ENCODE results near the gene ERI3.

The ERI3 gene

GRCh38 chr1:44318097-44319088, 36.7 kb downstream of the ERI3 start:
- peak in 2 of 3 donors; percentile 23 to 74 for DNase-seq (ENCODE audit: low read depth in 2 of 3, low spot score in 1 of 3)

DNA sequence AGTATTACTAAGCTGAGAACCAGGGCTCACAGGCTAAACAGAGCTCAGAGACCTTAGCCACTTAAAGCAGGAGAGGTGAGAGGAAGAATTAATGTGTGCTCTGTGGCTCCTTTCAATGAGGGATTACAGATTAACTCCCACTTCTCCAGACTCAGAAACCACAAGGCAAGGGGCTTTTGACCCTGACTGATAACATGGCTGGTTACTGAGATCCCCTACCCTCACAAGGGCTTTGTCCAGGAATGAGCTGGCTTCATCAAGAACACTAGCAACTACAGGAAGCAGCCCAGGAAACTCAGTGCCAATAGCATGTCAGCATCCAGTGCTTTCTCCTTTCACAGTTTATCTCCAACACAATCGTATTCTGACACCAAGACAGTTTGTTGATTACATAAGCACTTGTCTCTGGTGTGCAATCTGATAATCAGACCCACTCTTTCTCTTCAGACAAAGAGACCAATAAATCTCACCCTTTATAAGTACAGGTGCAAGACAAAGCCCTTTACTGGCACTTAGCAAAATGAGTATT, 38.8 kb downstream of the ERI3 start:
- DNase-seq (ENCODE audit: low read depth in 2 of 3, low spot score in 1 of 3) = no peak

DNA sequence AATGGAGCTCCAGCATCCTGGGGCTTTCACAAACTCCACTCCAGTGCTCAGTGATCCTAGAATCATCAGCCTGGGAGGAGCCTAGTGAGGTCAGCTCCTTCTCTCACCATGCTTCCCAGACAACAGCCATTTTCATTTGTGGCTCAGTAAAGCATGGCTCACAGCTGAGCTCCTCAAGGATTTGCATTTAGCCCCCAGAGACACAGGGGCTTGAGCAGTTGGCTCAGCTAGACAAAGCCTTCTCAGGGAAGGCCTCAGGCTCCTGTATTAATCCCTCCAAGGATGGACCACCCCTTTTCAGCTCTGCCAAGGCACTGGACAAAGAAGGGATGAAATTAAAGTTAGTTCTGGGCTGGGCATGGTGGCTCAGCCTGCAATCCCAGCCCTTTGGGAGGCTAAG, 39.5 kb downstream of the ERI3 start:
- DNase-seq (ENCODE audit: low read depth in 2 of 3, low spot score in 1 of 3) = no peak

GRCh38 chr1:44314452-44314851, 40.6 kb downstream of the ERI3 start:
- no peak for DNase-seq (ENCODE audit: low read depth in 2 of 3, low spot score in 1 of 3)

- DNase-seq (ENCODE audit: low read depth in 2 of 3, low spot score in 1 of 3) = no peak
Observed at GRCh38 chr1:44313265-44313918, 41.7 kb downstream of the ERI3 start.

- DNase-seq (ENCODE audit: low read depth in 2 of 3, low spot score in 1 of 3) = no peak
Observed at GRCh38 chr1:44312399-44313196, 42.5 kb downstream of the ERI3 start.

- DNase-seq (ENCODE audit: low read depth in 2 of 3, low spot score in 1 of 3) = no peak
Observed at GRCh38 chr1:44310006-44310405, 45.1 kb downstream of the ERI3 start.

DNA sequence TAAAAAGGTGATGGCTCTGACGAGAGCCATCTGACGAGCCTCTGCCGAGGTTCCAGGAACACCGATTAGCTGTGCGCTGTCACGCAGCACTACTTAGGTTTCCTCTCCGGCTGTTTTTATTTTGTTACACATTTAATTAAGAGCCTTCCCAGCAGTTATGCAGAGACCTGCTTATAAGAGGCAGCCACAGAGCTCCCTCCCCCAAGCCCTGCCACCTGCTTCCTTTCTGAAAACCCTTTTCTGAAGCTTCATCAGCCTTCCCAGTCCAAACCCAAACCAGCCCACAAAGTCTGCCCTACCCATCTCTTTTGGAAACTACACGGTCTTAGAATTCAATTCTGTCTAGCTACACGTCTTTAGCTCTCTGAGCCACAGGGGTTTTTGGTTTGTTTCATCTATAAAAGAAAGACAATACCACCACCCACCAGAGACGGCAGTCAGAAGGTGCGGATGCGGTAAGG, 49.1 kb downstream of the ERI3 start:
- peak in 2 of 3 donors; percentile 5 to 20 for DNase-seq (ENCODE audit: low read depth in 2 of 3, low spot score in 1 of 3)

GRCh38 chr1:44303532-44303931, 51.5 kb downstream of the ERI3 start:
- no peak for DNase-seq (ENCODE audit: low read depth in 2 of 3, low spot score in 1 of 3)

GRCh38 chr1:44302541-44302940, 52.5 kb downstream of the ERI3 start:
- no peak for DNase-seq (ENCODE audit: low read depth in 2 of 3, low spot score in 1 of 3)

DNA sequence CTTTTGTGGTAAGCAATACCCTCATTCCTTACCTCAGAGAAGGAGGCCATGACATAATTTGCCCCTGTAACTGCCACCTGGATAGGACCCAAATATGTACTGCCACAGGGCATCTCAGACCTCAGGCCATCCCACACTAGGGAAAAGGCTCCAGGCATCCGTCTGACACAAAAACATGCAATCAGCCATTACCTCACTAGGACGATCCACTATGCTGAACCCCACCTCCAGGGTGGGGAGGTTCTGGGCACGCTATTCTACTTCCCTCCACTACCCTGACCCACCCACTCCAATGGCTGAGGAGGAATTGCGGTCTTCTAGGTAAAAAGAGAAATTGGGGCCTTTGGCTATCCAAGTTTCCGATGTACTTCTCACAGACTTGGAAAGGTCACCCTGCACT, 53.6 kb downstream of the ERI3 start:
- DNase-seq (ENCODE audit: low read depth in 2 of 3, low spot score in 1 of 3) = no peak

GRCh38 chr1:44300852-44301251, 54.2 kb downstream of the ERI3 start:
- DNase-seq (ENCODE audit: low read depth in 2 of 3, low spot score in 1 of 3) = no peak

GRCh38 chr1:44297695-44298400, 57.2 kb downstream of the ERI3 start:
- DNase-seq (ENCODE audit: low read depth in 2 of 3, low spot score in 1 of 3) = no peak

DNA sequence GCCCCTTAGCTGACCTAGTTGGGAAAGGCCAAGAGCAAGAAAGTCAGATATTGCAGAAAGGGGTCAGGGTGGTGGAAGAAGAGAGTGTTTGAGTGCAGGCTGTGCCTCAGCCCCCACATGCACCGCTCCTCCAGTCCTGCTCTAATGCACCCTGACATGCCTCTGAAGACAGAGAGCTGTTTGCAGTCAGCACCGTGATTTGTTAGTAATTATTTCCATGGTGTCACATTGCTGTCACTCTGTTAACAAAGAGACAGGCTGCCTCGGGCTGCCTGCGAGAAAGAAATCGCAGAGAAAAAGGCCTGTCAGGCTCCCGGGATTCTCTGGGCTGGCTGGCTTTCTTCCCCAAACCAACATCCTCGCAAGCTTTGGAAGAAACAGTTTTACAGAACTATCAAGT, 58.3 kb downstream of the ERI3 start:
- DNase-seq (ENCODE audit: low read depth in 2 of 3, low spot score in 1 of 3) = no peak

GRCh38 chr1:44296086-44296485, 59.0 kb downstream of the ERI3 start:
- DNase-seq (ENCODE audit: low read depth in 2 of 3, low spot score in 1 of 3) = no peak

DNA sequence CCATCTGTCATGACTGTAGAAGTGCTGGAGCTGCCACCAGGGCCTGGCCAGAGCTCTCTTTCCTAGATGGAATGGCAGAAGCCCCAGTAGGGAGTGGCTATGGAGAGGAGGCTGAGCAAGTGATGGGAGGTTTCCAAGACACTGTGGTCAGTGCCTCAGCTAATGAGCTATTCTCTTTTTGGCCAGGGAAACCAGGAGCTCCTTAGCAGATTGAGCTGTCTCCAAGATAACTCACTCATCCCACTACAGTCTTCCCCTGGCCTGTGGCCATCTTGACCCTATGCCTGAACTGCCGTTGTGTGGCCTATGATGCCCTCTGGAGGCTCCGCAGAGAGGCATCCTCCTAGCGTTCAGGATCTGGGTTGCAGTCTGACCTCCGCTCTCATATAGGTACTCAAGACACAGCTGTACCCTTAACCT, 60.5 kb downstream of the ERI3 start:
- DNase-seq (ENCODE audit: low read depth in 2 of 3, low spot score in 1 of 3) = no peak

GRCh38 chr1:44293761-44294315, 61.2 kb downstream of the ERI3 start:
- DNase-seq (ENCODE audit: low read depth in 2 of 3, low spot score in 1 of 3) = no peak

GRCh38 chr1:44292651-44293050, 62.4 kb downstream of the ERI3 start:
- DNase-seq (ENCODE audit: low read depth in 2 of 3, low spot score in 1 of 3) = no peak

- DNase-seq (ENCODE audit: low read depth in 2 of 3, low spot score in 1 of 3) = no peak
Observed at GRCh38 chr1:44290250-44291094, 64.6 kb downstream of the ERI3 start.
